Transverse colon (tissue), 4 donors: ENCODE data around the gene PTGER1.

Experiments
- EP300 ChIP-seq: sonication (generic); formaldehyde crosslinking; IDR thresholded peaks from one replicate; pipeline ENCODE4 v1.6.1; 2017; ENCODE audit warnings: antibody characterized with exemption, low read depth
- POLR2A ChIP-seq: fragments of 450-650 bp; IDR thresholded peaks from one replicate; pipeline ENCODE4 v1.6.1; 2016; ENCODE audit warnings: antibody characterized with exemption, mild to moderate bottlenecking, moderate library complexity
- POLR2AphosphoS5 ChIP-seq, 3 donors: sonication (generic); formaldehyde crosslinking; IDR thresholded peaks; one replicate each; pipeline ENCODE4 v1.6.1; 2016; ENCODE audit warnings: antibody characterized with exemption in 3 of 3
- TF ChIP-seq, protein P1 (sequence below), 5 experiments: fragments of 200-600 bp in 3 of 5; fragments of 450-650 bp in 2 of 5; sonication (generic) in 3 of 5; IDR thresholded peaks; 1 replicate in 2 of 5; 2 replicates in 3 of 5; pipeline ENCODE4 v1.5.1; 2016 to 2017; ENCODE audit warnings: antibody characterized with exemption in 5 of 5, inconsistent platforms in 3 of 5, mild to moderate bottlenecking in 2 of 5, moderate library complexity in 1 of 5

GRCh38 chr19:14515501-14516047 lies 40.4 kb upstream of the PTGER1 start:
- TF ChIP-seq POLR2AphosphoS5 (IDR thresholded peaks at IDR 0.05) (no peak), POLR2A (no peak), EP300 (no peak)
- TF ChIP-seq, protein P1, sequence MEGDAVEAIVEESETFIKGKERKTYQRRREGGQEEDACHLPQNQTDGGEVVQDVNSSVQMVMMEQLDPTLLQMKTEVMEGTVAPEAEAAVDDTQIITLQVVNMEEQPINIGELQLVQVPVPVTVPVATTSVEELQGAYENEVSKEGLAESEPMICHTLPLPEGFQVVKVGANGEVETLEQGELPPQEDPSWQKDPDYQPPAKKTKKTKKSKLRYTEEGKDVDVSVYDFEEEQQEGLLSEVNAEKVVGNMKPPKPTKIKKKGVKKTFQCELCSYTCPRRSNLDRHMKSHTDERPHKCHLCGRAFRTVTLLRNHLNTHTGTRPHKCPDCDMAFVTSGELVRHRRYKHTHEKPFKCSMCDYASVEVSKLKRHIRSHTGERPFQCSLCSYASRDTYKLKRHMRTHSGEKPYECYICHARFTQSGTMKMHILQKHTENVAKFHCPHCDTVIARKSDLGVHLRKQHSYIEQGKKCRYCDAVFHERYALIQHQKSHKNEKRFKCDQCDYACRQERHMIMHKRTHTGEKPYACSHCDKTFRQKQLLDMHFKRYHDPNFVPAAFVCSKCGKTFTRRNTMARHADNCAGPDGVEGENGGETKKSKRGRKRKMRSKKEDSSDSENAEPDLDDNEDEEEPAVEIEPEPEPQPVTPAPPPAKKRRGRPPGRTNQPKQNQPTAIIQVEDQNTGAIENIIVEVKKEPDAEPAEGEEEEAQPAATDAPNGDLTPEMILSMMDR (IDR thresholded peaks at IDR 0.05), result no peak
